ENCODE measurements around the gene SACS. TPM values are rescaled to one million over a fixed set of nuclear protein-coding genes. Genes with fewer than 3 reads are reported as not detected.

Gene SACS
- polyA plus RNA-seq, 1 donor, result 5.4 TPM

- Histone ChIP-seq H3K27ac (ENCODE audit: low read length) (no peak overlapping the region), H3K9me3 (ENCODE audit: control insufficient read depth, low read depth, low read length) (no peaks in the 10 kb centered on the region), H3K27me3 (ENCODE audit: control insufficient read depth, insufficient read depth, low read length) (no peaks in the 10 kb centered on the region), H3K36me3 (ENCODE audit: control insufficient read depth, insufficient read depth, low read length) (no peaks in the 10 kb centered on the region), H3K4me3 (ENCODE audit: low read length) (no peak overlapping the region), H3K4me1 (ENCODE audit: control insufficient read depth, insufficient read depth, low read length) (no peaks in the 10 kb centered on the region)
- peak; percentile 4 to 13 for DNase-seq
- no CpG with 5 or more reads among the region's 5 CpGs for WGBS (ENCODE audit: insufficient coverage, low lambda C conversion rate)
Observed at GRCh38 chr13:23289917-23290357, 143.6 kb downstream of the SACS start.

GRCh38 chr13:23288995-23289394 lies 144.5 kb downstream of the SACS start:
- DNase-seq, result no peak
- no peaks in the 10 kb centered on the region for H3K27me3 ChIP-seq (ENCODE audit: control insufficient read depth, insufficient read depth, low read length)
- H3K36me3 ChIP-seq (ENCODE audit: control insufficient read depth, insufficient read depth, low read length), result no peaks in the 10 kb centered on the region
- WGBS (ENCODE audit: insufficient coverage, low lambda C conversion rate), result 100% methylated on average over 2 of the region's 7 CpGs
- H3K4me1 ChIP-seq (ENCODE audit: control insufficient read depth, insufficient read depth, low read length), result no peaks in the 10 kb centered on the region
- H3K27ac ChIP-seq (ENCODE audit: low read length), result no peak overlapping the region
- no peaks in the 10 kb centered on the region for H3K9me3 ChIP-seq (ENCODE audit: control insufficient read depth, low read depth, low read length)
- no peak overlapping the region for H3K4me3 ChIP-seq (ENCODE audit: low read length)

- Histone ChIP-seq H3K36me3 (ENCODE audit: control insufficient read depth, insufficient read depth, low read length) (no peaks in the 10 kb centered on the region), H3K27ac (ENCODE audit: low read length) (no peak overlapping the region), H3K9me3 (ENCODE audit: control insufficient read depth, low read depth, low read length) (no peaks in the 10 kb centered on the region), H3K4me1 (ENCODE audit: control insufficient read depth, insufficient read depth, low read length) (no peaks in the 10 kb centered on the region), H3K27me3 (ENCODE audit: control insufficient read depth, insufficient read depth, low read length) (no peaks in the 10 kb centered on the region), H3K4me3 (ENCODE audit: low read length) (no peak overlapping the region)
- DNase-seq, result no peak
- 100% methylated on average over 1 of the region's 1 CpG for WGBS (ENCODE audit: insufficient coverage, low lambda C conversion rate)
Observed at GRCh38 chr13:23288564-23288963, 144.9 kb downstream of the SACS start.

- Histone ChIP-seq H3K4me1 (ENCODE audit: control insufficient read depth, insufficient read depth, low read length) (no peaks in the 10 kb centered on the region), H3K36me3 (ENCODE audit: control insufficient read depth, insufficient read depth, low read length) (no peaks in the 10 kb centered on the region), H3K27ac (ENCODE audit: low read length) (no peak overlapping the region), H3K4me3 (ENCODE audit: low read length) (no peak overlapping the region), H3K9me3 (ENCODE audit: control insufficient read depth, low read depth, low read length) (no peaks in the 10 kb centered on the region), H3K27me3 (ENCODE audit: control insufficient read depth, insufficient read depth, low read length) (no peaks in the 10 kb centered on the region)
- WGBS (ENCODE audit: insufficient coverage, low lambda C conversion rate), result no CpG with 5 or more reads among the region's 5 CpGs
- DNase-seq, result no peak
Observed at GRCh38 chr13:23279321-23279720, 154.2 kb downstream of the SACS start.

Other genes with a start within 250 kb of the SACS start
- 6.8 TPM for gene TNFRSF19, start 136.7 kb upstream of the SACS start, polyA plus RNA-seq